ENCODE results near the gene ERFL.

Gene ERFL

DNA sequence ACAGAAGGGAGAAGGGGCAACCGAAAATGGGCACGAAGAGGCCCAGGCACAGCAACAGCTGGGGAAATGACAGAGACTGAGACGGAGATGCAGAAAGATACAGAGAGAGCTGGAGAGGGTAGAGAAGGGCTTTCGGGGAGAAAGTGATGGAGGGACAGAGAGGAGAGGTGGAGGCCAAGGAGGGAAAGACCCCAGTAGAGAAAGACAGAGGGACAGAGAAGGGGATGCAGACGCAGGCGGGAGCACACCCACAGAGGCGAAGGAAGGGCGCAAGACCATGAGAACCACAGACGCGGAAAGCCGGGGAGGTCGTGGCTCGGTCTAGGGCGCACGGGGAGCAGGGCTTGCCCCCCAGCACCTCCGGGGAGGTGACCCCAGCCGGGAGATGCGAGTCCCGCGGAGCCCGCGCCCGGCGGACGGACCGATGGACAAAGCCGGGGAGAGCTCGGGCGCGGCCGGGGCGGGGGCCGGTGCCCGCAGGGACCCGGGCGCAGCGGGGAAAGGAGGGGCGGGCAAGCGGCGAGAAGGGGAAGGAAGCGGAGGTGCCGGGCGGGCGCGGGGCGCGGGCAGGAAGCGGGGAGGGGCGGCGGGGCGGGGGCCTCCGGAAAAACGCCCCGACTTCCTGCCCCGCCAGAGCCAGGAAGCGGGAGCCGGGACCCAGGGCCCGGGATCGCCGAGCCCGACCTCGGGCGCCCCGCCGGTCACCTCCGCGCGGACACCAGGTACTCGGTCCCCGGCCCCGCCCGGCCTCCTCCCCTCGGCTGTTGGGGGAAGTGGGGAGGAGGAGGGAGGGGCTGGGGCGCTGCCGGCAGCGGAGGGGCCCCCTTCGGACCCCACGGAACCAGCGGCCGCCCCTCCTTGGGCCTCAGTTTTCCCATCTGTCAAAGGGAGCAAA is 45.4 kb downstream of the ERFL start, which contains the start of gene ARHGEF1:
Gene ARHGEF1, plus strand, starts transcription at position 617 of the 895 bp plus-strand sequence. CDS start 4,899 bp downstream, outside the sequence.
- TF ChIP-seq, protein P1, sequence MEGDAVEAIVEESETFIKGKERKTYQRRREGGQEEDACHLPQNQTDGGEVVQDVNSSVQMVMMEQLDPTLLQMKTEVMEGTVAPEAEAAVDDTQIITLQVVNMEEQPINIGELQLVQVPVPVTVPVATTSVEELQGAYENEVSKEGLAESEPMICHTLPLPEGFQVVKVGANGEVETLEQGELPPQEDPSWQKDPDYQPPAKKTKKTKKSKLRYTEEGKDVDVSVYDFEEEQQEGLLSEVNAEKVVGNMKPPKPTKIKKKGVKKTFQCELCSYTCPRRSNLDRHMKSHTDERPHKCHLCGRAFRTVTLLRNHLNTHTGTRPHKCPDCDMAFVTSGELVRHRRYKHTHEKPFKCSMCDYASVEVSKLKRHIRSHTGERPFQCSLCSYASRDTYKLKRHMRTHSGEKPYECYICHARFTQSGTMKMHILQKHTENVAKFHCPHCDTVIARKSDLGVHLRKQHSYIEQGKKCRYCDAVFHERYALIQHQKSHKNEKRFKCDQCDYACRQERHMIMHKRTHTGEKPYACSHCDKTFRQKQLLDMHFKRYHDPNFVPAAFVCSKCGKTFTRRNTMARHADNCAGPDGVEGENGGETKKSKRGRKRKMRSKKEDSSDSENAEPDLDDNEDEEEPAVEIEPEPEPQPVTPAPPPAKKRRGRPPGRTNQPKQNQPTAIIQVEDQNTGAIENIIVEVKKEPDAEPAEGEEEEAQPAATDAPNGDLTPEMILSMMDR (IDR thresholded peaks at IDR 0.05; ENCODE audit: low read depth, low read length, missing control alignments) = no peak
- DNase-seq (ENCODE audit: extremely low read depth, low read depth) = no peak
- peak within 1 kb of the TSS; percentile 82 for H3K4me3 ChIP-seq (replicated peaks; ENCODE audit: low read depth, low read length)

DNA sequence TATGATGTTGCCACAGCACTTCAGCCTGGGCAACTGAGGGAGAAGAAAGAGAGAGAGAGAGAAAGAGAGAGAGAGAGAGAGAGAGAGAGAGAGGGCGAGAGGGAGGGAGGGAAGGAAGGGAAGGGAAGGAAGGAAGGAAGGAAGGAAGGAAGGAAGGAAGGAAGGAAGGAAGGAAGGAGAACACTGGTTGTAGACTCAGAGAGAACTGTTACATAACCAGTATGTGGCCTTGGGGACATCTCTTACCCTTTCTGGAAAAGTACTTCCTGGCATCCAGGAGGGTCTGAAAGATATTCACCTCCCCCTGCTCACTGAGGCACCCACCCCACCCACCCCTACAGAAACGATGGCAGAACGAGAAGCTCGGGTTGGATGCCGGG is 47.9 kb downstream of the ERFL start:
- TF ChIP-seq, protein P1 (IDR thresholded peaks at IDR 0.05; ENCODE audit: low read depth, low read length, missing control alignments) = no peak
- DNase-seq (ENCODE audit: extremely low read depth, low read depth) = no peak
- H3K4me3 ChIP-seq (replicated peaks; ENCODE audit: low read depth, low read length) = no peak overlapping the region

DNA sequence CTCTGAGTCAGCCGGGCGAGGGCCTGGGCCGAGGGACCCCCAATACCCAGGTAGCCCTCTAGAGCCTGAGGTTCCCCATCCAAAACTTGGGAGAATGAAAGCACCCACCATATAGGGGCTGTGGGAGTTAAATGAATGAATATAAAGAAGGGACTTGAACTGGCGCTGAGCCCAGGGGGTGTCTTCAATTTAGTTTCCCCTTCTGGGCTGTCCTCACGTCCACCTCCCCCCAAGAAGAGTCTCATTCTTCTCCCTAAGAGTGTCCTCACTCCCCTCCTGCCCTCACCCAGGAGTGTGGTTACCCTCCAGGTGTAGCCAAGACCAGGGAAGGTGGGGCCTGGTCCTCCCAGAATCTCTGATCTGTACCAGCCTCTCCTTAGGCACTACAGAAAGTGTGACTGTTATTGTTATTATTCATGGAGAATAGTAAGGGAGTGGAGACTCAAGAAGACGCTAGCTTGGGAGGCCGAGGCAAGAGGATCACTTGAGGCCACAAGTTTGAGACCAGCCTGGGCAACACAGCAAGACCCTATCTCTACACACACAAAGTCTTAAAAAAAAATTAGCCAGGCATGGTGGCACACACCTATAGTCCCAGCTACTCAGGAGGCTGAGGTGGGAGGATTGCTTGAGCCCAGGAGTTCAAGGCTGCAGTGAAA is 48.5 kb downstream of the ERFL start:
- TF ChIP-seq, protein P1 (IDR thresholded peaks at IDR 0.05; ENCODE audit: low read depth, low read length, missing control alignments) = no peak
- no peak overlapping the region for H3K4me3 ChIP-seq (replicated peaks; ENCODE audit: low read depth, low read length)
- DNase-seq (ENCODE audit: extremely low read depth, low read depth) = no peak

DNA sequence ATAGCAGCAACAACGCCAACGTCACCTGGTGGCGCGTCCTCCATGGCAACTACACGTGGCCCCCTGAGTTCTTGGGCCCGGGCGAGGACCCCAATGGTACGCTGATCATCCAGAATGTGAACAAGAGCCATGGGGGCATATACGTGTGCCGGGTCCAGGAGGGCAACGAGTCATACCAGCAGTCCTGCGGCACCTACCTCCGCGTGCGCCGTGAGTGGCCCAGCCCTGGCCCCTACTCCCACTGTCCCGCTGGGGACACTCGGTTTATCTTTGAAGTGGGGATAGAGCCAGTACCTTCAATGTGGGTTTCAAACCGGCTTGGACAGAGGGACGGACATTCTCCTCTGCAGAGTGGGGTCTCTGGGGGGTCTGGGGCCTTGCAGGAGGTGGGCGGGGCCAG is 49.2 kb downstream of the ERFL start:
- TF ChIP-seq, protein P1 (IDR thresholded peaks at IDR 0.05; ENCODE audit: low read depth, low read length, missing control alignments) = no peak
- no peak overlapping the region for H3K4me3 ChIP-seq (replicated peaks; ENCODE audit: low read depth, low read length)
- no peak for DNase-seq (ENCODE audit: extremely low read depth, low read depth)

DNA sequence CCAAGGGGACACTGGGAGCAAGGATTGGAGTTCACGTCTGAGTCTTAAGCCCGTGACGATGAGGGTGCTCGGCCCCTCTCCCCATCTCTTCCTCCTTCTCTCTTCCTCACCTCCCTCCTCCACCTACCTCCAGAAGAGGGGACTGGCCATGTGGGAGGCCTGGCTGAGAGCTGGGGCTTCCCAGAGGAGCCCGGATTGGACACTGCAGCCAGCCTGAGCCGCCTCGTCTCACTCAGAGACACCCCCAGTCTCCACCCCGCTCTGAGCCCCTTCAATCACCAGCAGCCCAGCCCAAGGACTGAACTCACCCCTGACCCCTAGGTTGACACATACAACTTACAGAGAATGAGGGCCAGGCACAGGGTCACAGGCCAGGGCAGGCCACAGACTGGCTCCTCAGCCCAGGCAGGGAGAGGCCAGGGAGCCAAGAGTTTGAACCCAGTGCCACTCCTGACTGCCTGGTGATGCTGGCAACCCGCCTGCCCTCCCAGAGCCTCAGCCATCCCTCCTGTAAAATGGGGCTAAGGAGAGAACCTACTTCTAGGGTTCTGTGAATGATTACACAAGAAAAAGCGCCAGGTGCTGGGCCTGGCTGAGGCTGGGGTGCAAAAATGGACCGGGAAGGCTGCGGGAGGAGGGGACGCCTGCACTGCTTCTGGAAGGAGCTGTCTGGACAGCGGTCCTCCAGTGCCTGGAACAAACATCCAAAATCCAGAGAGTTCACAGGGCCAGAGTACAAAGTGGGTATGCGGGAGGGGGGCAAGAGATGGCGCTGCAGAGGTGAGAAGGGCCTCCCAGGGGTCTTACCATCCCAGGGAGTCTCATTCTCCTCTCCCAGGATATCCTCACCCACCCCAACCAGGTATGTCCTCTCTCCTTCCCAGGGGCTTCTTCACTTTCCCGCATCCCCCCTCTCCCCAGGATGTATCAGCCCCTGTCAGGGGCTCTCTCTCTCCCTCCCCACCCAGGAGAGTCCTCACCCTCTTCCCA is 50.0 kb downstream of the ERFL start:
- H3K4me3 ChIP-seq (replicated peaks; ENCODE audit: low read depth, low read length) = no peak overlapping the region
- TF ChIP-seq, protein P1 (IDR thresholded peaks at IDR 0.05; ENCODE audit: low read depth, low read length, missing control alignments) = no peak
- no peak for DNase-seq (ENCODE audit: extremely low read depth, low read depth)
